ENCODE data around the gene TMA7. TPM values are rescaled to one million over a fixed set of nuclear protein-coding genes. Genes with fewer than 3 reads are reported as not detected.

The TMA7 gene
- total and polyA plus RNA-seq, 2 of the 13 experiments (the other 11 are each of a cell fraction or from before 2014, with no cell fraction given) = 100 to 486 TPM

- in situ Hi-C loops (cut with HindIII; ENCODE audit: extremely low pct_ligation_motif_present, low pct_unique_long_range_greater_than_20kb) = no loop called here
- CTCF ChIA-PET (ENCODE audit: low intra/inter-chr PET ratio, low total read pairs) = no interaction called here
- peaks cover 44% of the 10 kb centered on the region for H3K4me1 ChIP-seq (ENCODE audit: insufficient read depth, low read length)
- 22% methylated on average over 6 of the region's 6 CpGs for whole genome bisulfite sequencing (ENCODE audit: low lambda C conversion rate)
- peak overlapping the region; percentile 90 to 95 (median 93); a peak in 4 of 6 replicates for H3K4me3 ChIP-seq (replicated peaks in 1 of 3; ENCODE audit: insufficient read depth in 1 of 3, low read depth in 2 of 3, low read length in 3 of 3)
- H3K9me3 ChIP-seq (ENCODE audit: low read length) = no peaks in the 10 kb centered on the region
- H4K20me1 ChIP-seq (ENCODE audit: insufficient read depth, low read length) = peaks cover 7% of the 10 kb centered on the region
- FAIRE-seq (no peak), DNase-seq (ENCODE audit: low spot score) (peak; percentile 53), ATAC-seq (no peak)
- POLR2A ChIA-PET = interaction anchor here (0.7 to 5.8 kb wide), 4 partner anchors 9 to 112 kb away, joined by 3 to 120 read pairs (median 8); partner anchors contain the start of gene PLXNB1
- H3K79me2 ChIP-seq (ENCODE audit: insufficient read depth, low read length) = peaks cover 28% of the 10 kb centered on the region
- H3K27me3 ChIP-seq (ENCODE audit: control insufficient read depth in 1 of 2, insufficient read depth in 2 of 2, low read length in 2 of 2) = no peaks in the 10 kb centered on the region; a peak in 1 of 5 replicates
- H3K27ac ChIP-seq (ENCODE audit: extremely low read length, insufficient read depth, low read length) = peak overlapping the region; percentile 73
- peaks cover 2 to 9% of the 10 kb centered on the region in 2 experiments; a peak in 2 of 5 replicates for H3K36me3 ChIP-seq (replicated peaks in 1 of 2; ENCODE audit: control insufficient read depth in 1 of 2, insufficient read depth in 2 of 2, low read length in 2 of 2)
- no TSS peak for BruUV-seq (replicated peaks)
- H2AFZ ChIP-seq (ENCODE audit: low read length) = no peak overlapping the region
- H3K9ac ChIP-seq (ENCODE audit: insufficient read depth, low read depth, low read length) = peak overlapping the region; percentile 58; the same call in 1 of the 2 replicates
- H3K4me2 ChIP-seq (ENCODE audit: low read depth, low read length) = peak overlapping the region; percentile 79
- intact Hi-C loops (cut with micrococcal nuclease; ENCODE audit: unreplicated experiment) = no loop called here
- TF ChIP-seq ZSCAN12 (CRISPR knock-in tag; IDR thresholded peaks at IDR 0.05) (no peak), PAX8 (CRISPR knock-in tag; IDR thresholded peaks at IDR 0.05; ENCODE audit: borderline replicate concordance) (no peak), ARNT2 (CRISPR knock-in tag; IDR thresholded peaks at IDR 0.05; ENCODE audit: low read depth) (no peak), ZNF362 (CRISPR knock-in tag; IDR thresholded peaks at IDR 0.05; ENCODE audit: borderline replicate concordance) (peak; percentile 53; the same call in 1 of the 2 replicates), SOX6 (IDR thresholded peaks at IDR 0.05) (no peak), SOX6 (CRISPR knock-in tag; IDR thresholded peaks at IDR 0.05) (peak; percentile 27; the same call in 1 of the 2 replicates), LCORL (IDR thresholded peaks at IDR 0.05) (no peak), LCORL (CRISPR knock-in tag; IDR thresholded peaks at IDR 0.05) (0 out of 2 replicates have a peak, but pooled peaks have one; percentile 26), PAXIP1 (CRISPR knock-in tag; conservative IDR thresholded peaks at IDR 0.05) (peak; percentile 43), GFI1 (CRISPR knock-in tag; IDR thresholded peaks at IDR 0.05; ENCODE audit: borderline replicate concordance) (0 out of 2 replicates have a peak, but pooled peaks have one; percentile 38), CHD4 (IDR thresholded peaks at IDR 0.05; ENCODE audit: borderline replicate concordance, low read length) (no peak), ZMYM2 (CRISPR knock-in tag; IDR thresholded peaks at IDR 0.05) (no peak), TBX3 (IDR thresholded peaks at IDR 0.05; ENCODE audit: borderline replicate concordance) (no peak), SAP130 (CRISPR knock-in tag; IDR thresholded peaks at IDR 0.05; ENCODE audit: low read depth) (peak; percentile 45; the same call in 1 of the 2 replicates), ZBTB21 (CRISPR knock-in tag; IDR thresholded peaks at IDR 0.05) (no peak), MIER2 (CRISPR knock-in tag; IDR thresholded peaks at IDR 0.05) (no peak), SMC3 (IDR thresholded peaks at IDR 0.05; ENCODE audit: low read length) (0 out of 2 replicates have a peak, but pooled peaks have one; percentile 11), IRF2 (CRISPR knock-in tag; IDR thresholded peaks at IDR 0.05) (no peak), ZNF354B (CRISPR knock-in tag; IDR thresholded peaks at IDR 0.05) (no peak), ZNF691 (CRISPR knock-in tag; IDR thresholded peaks at IDR 0.05; ENCODE audit: borderline replicate concordance, low read depth) (0 out of 2 replicates have a peak, but pooled peaks have one; percentile 21)
Measured at GRCh38 chr3:48441940-48442339, 1.9 kb downstream of the TMA7 start.
